Measurements from ENCODE around the gene SLC50A1. TPM values are rescaled to one million over a fixed set of nuclear protein-coding genes. Genes with fewer than 3 reads are reported as not detected.

Gene SLC50A1
- total RNA-seq, 1 experiment from 2014 or later: 38.4 TPM

DNA sequence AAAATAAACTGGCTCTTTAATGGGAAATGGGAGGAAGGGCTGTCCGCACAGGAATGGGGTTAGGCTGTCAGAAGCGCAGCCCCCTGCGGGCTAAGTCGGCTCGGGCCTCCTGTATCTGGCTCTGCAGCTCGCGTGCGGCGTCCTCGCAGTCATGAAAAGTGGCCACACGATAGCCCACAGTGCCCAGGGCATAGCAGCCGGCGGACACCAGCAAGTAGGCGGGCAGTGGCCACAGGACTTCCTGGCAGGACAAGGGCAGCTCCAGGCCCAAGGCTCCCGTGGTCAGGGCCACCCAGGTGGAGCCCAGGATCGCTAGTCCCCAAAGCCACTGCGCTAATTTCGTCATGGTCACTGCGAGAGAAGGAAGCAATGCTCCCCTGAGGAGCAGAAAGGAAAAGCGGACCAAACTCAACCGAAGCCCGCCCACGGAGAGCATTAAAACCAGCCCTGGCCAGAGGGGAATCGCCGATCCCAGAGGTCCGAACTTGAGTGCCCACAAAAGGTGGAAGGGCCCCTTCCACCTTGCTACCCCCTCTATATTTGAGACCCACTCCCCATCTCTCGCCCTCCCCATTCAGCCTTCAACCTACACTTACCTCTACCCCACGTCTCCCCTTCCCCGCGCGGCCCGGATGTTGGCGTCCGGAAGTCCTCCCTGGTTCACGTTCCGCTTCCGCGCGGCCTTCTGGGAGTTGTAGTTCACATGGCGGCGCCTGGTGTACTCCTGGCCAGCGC, 4.4 kb downstream of the SLC50A1 start, which contains the start of gene DPM3:
Gene DPM3 (minus strand): TSS at position 637 of the 735 bp plus-strand sequence. CDS start 291 bp downstream, at position 346.
- Mint-ChIP-seq H3K27ac (ENCODE audit: unreplicated experiment) (peak within 1 kb of the TSS; percentile 95), H3K9me3 (ENCODE audit: unreplicated experiment) (no peaks in the 10 kb centered on the region)
- BruUV-seq (replicated peaks): TSS peak; percentile 72

DNA sequence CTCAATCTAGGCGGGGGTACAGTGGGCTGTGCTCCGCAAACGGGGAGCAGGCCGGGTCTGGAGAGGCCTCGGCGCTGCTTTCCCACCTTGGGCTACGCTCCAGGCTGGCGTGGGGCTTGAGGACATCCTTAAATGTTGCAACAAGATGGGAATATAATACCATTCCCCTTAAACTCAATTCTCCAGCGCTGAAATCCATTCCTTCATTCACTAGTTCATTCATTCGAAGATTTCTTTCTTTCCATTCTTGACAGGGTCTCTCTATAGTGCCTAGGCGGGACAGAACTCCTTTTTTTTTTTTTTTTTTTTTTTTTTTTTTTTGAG, 4.9 kb downstream of the SLC50A1 start:
- H3K9me3 ChIP-seq: no peaks in the 10 kb centered on the region
- Mint-ChIP-seq H3K4me3 (ENCODE audit: unreplicated experiment) (peak overlapping the region; percentile 89), H3K9me3 (ENCODE audit: unreplicated experiment) (no peaks in the 10 kb centered on the region), H3K27ac (ENCODE audit: unreplicated experiment) (peak overlapping the region; percentile 95), H3K36me3 (ENCODE audit: insufficient read depth, unreplicated experiment) (peaks cover 27% of the 10 kb centered on the region), H3K4me1 (ENCODE audit: low read depth, unreplicated experiment) (no peaks in the 10 kb centered on the region), H3K27me3 (ENCODE audit: insufficient read depth, unreplicated experiment) (no peaks in the 10 kb centered on the region)
- H3K36me3 ChIP-seq (ENCODE audit: control insufficient read depth, insufficient read depth, low read length): peaks cover 2% of the 10 kb centered on the region; the same call in 1 of the 2 replicates
- BruUV-seq (replicated peaks): no TSS peak
- intact Hi-C loops (cut with micrococcal nuclease; ENCODE audit: unreplicated experiment): loop anchor here (1.0 kb wide), 1 partner anchor 46 kb away; no protein-coding TSS in a partner anchor
- ChIA-PET CTCF (interaction anchor here (0.9 kb wide), 2 partner anchors 32 to 49 kb away, joined by 3 to 4 read pairs; partner anchors contain the start of gene KRTCAP2), POLR2A (no interaction called here)
- peak overlapping the region; percentile 78 for H3K4me3 ChIP-seq (ENCODE audit: low read depth, low read length)
- DNase-seq: no peak
- TF ChIP-seq CTCF (IDR thresholded peaks at IDR 0.05; ENCODE audit: insufficient read depth in 1 of 2, low read depth in 1 of 2, low read length in 1 of 2, severe bottlenecking in 1 of 2, unreplicated experiment in 1 of 2): no peak
- no peaks in the 10 kb centered on the region for H3K4me1 ChIP-seq
- no peaks in the 10 kb centered on the region for H3K27me3 ChIP-seq (replicated peaks; ENCODE audit: control insufficient read depth, insufficient read depth, low read length)

More for the DNA sequence above, 4.4 kb downstream of the SLC50A1 start, which contains the start of gene DPM3:
- ChIA-PET CTCF (interaction anchor here (0.9 kb wide), 2 partner anchors 33 to 49 kb away, joined by 3 to 4 read pairs; partner anchors contain the start of gene KRTCAP2), POLR2A (no interaction called here)
- H3K27me3 Mint-ChIP-seq (ENCODE audit: insufficient read depth, unreplicated experiment): no peaks in the 10 kb centered on the region
- Histone ChIP-seq H3K4me3 (ENCODE audit: low read depth, low read length) (peak within 1 kb of the TSS; percentile 78), H3K4me1 (no peaks in the 10 kb centered on the region), H3K27me3 (replicated peaks; ENCODE audit: control insufficient read depth, insufficient read depth, low read length) (no peaks in the 10 kb centered on the region), H3K36me3 (ENCODE audit: control insufficient read depth, insufficient read depth, low read length) (peaks cover 2% of the 10 kb centered on the region; the same call in 1 of the 2 replicates), H3K9me3 (no peaks in the 10 kb centered on the region)
- intact Hi-C loops (cut with micrococcal nuclease; ENCODE audit: unreplicated experiment): loop anchor here (1.0 kb wide), 1 partner anchor 46 kb away; no protein-coding TSS in a partner anchor
- DNase-seq: peak; percentile 84 to 87
- peak within 1 kb of the TSS; percentile 89 for H3K4me3 Mint-ChIP-seq (ENCODE audit: unreplicated experiment)
- H3K36me3 Mint-ChIP-seq (ENCODE audit: insufficient read depth, unreplicated experiment): peaks cover 32% of the 10 kb centered on the region
- no peak for TF ChIP-seq CTCF (IDR thresholded peaks at IDR 0.05; ENCODE audit: insufficient read depth in 1 of 2, low read depth in 1 of 2, low read length in 1 of 2, severe bottlenecking in 1 of 2, unreplicated experiment in 1 of 2)
- no peaks in the 10 kb centered on the region for H3K4me1 Mint-ChIP-seq (ENCODE audit: low read depth, unreplicated experiment)

GRCh38 chr1:155141749-155142148, 6.1 kb downstream of the SLC50A1 start:
- Histone ChIP-seq H3K4me1 (no peaks in the 10 kb centered on the region), H3K27me3 (replicated peaks; ENCODE audit: control insufficient read depth, insufficient read depth, low read length) (no peaks in the 10 kb centered on the region), H3K4me3 (ENCODE audit: low read depth, low read length) (no peak overlapping the region), H3K36me3 (ENCODE audit: control insufficient read depth, insufficient read depth, low read length) (peaks cover 2% of the 10 kb centered on the region; the same call in 1 of the 2 replicates), H3K9me3 (no peaks in the 10 kb centered on the region)
- H3K27ac Mint-ChIP-seq (ENCODE audit: unreplicated experiment): no peak overlapping the region
- DNase-seq: no peak
- ChIA-PET POLR2A (interaction anchor here (0.7 kb wide), 1 partner anchor 11 kb away, joined by 3 read pairs; no protein-coding TSS in a partner anchor), CTCF (interaction anchor here (1.7 kb wide), 1 partner anchor 31 kb away, joined by 6 read pairs; the partner anchor contains the start of gene KRTCAP2)
- no peak overlapping the region for H3K4me3 Mint-ChIP-seq (ENCODE audit: unreplicated experiment)
- peaks cover 22% of the 10 kb centered on the region for H3K36me3 Mint-ChIP-seq (ENCODE audit: insufficient read depth, unreplicated experiment)
- no peaks in the 10 kb centered on the region for H3K9me3 Mint-ChIP-seq (ENCODE audit: unreplicated experiment)
- TF ChIP-seq CTCF (IDR thresholded peaks at IDR 0.05; ENCODE audit: insufficient read depth in 1 of 2, low read depth in 1 of 2, low read length in 1 of 2, severe bottlenecking in 1 of 2, unreplicated experiment in 1 of 2): no peak
- H3K27me3 Mint-ChIP-seq (ENCODE audit: insufficient read depth, unreplicated experiment): no peaks in the 10 kb centered on the region
- H3K4me1 Mint-ChIP-seq (ENCODE audit: low read depth, unreplicated experiment): no peaks in the 10 kb centered on the region
- no TSS peak for BruUV-seq (replicated peaks)
- intact Hi-C loops (cut with micrococcal nuclease; ENCODE audit: unreplicated experiment): no loop called here

All from Caco-2 (cell line).